H1 (cell line): Measurements from ENCODE around the gene AAMDC. TPM values are rescaled to one million over a fixed set of nuclear protein-coding genes. Genes with fewer than 3 reads are reported as not detected.

ENCODE experiments used
- CBX5 ChIP-seq: fragments of 300-800, 300-1000 bp; sonication (generic); IDR thresholded peaks from 2 replicates; pipeline ENCODE4 v1.7.1; 2016; ENCODE audit warnings: antibody characterized with exemption, low read length, low read depth
- CBX8 ChIP-seq: fragments of 300-800, 300-1000 bp; sonication (generic); IDR thresholded peaks from 2 replicates; pipeline ENCODE4 v1.7.1; 2016; ENCODE audit warnings: low read depth, low read length, borderline replicate concordance
- CREB1 ChIP-seq: IDR thresholded peaks from 2 replicates; pipeline ENCODE4 v1.6.1; 2012; ENCODE audit warnings: inconsistent platforms
- CTBP2 ChIP-seq: IDR thresholded peaks from 2 replicates; pipeline ENCODE4 v1.7.0; 2011; ENCODE audit warnings: borderline replicate concordance, mild to moderate bottlenecking, moderate library complexity, mixed read lengths, low read length; ENCODE audit not compliant: insufficient read depth, insufficient read length
- EP300 ChIP-seq, 2 experiments: IDR thresholded peaks; 1 replicate in 1 of 2; 2 replicates in 1 of 2; pipeline ENCODE4 v1.6.1; 2011 to 2012; ENCODE audit warnings: low read depth in 2 of 2, low read length in 2 of 2, mild to moderate bottlenecking in 2 of 2, borderline replicate concordance in 1 of 2, inconsistent platforms in 1 of 2, moderate library complexity in 1 of 2
- FOSL1 ChIP-seq: IDR thresholded peaks from 2 replicates; pipeline ENCODE4 v1.6.1; 2011; ENCODE audit warnings: mild to moderate bottlenecking, low read depth, low read length, moderate library complexity; ENCODE audit not compliant: insufficient read depth
- KDM1A ChIP-seq: fragments of 200-600, 300-600 bp; sonication (generic); IDR thresholded peaks from 2 replicates; pipeline ENCODE4 v1.7.1; 2016; ENCODE audit warnings: mild to moderate bottlenecking, low read length, borderline replicate concordance
- KDM4A ChIP-seq: IDR thresholded peaks from one replicate; pipeline ENCODE4 v1.7.1; 2012; ENCODE audit warnings: low read depth, mild to moderate bottlenecking, moderate library complexity, low read length, inconsistent platforms; ENCODE audit not compliant: severe bottlenecking
- KDM5A ChIP-seq: fragments of 200-600 bp; IDR thresholded peaks from 2 replicates; pipeline ENCODE4 v1.7.1; 2012; ENCODE audit warnings: mild to moderate bottlenecking, low read length, inconsistent platforms, mixed read lengths
- POLR2AphosphoS5 ChIP-seq: IDR thresholded peaks from 2 replicates; pipeline ENCODE4 v1.6.1; 2011; ENCODE audit warnings: low read depth, low read length
- RAD21 ChIP-seq, 2 experiments: IDR thresholded peaks in 1 of 2; conservative IDR thresholded peaks in 1 of 2; 2 replicates each; pipeline ENCODE4 v1.6.1; 2011; ENCODE audit warnings: low read depth in 2 of 2, low read length in 2 of 2, improper control_type of control experiment in 1 of 2, inconsistent platforms in 1 of 2, mild to moderate bottlenecking in 1 of 2, moderate library complexity in 1 of 2
- RBBP5 ChIP-seq: IDR thresholded peaks from 2 replicates; pipeline ENCODE4 v1.7.1; 2012; ENCODE audit warnings: low read depth, mild to moderate bottlenecking, inconsistent platforms, low read length, moderate library complexity, borderline replicate concordance
- RNF2 ChIP-seq: fragments of 200-900, 300-1000 bp; sonication (generic); IDR thresholded peaks from 2 replicates; pipeline ENCODE4 v1.7.1; 2016; ENCODE audit warnings: borderline replicate concordance, low read depth, mild to moderate bottlenecking, antibody characterized with exemption, low read length; ENCODE audit not compliant: poor library complexity, severe bottlenecking; ENCODE audit errors: missing control alignments
- SAP30 ChIP-seq: fragments of 300-600 bp; sonication (generic); IDR thresholded peaks from 2 replicates; pipeline ENCODE4 v1.7.1; 2012; ENCODE audit warnings: low read length, moderate library complexity, mild to moderate bottlenecking, inconsistent platforms; ENCODE audit not compliant: insufficient read depth, insufficient replicate concordance
- SP1 ChIP-seq: IDR thresholded peaks from 2 replicates; pipeline ENCODE4 v1.6.1; 2011; ENCODE audit warnings: low read depth, low read length
- SP2 ChIP-seq: IDR thresholded peaks from 2 replicates; pipeline ENCODE4 v1.6.1; 2012; ENCODE audit warnings: mild to moderate bottlenecking, low read length, inconsistent platforms
- SUZ12 ChIP-seq: fragments of 200-600 bp; sonication (generic); IDR thresholded peaks from 2 replicates; pipeline ENCODE4 v1.6.1; 2012; ENCODE audit warnings: mild to moderate bottlenecking, inconsistent platforms, low read length, moderate library complexity, mixed read lengths
- YY1 ChIP-seq: IDR thresholded peaks from 2 replicates; pipeline ENCODE4 v1.6.1; 2011; ENCODE audit warnings: low read depth, mild to moderate bottlenecking, low read length
- polyA plus RNA-seq, 7 experiments: library from polyadenylated mRNA; depleted of rRNA in 3 of 7; stranded (reverse) in 5 of 7; unstranded in 2 of 7; fragments of >200 nt in 5 of 7; fragments of 200-250 nt in 2 of 7; gene quantifications; 1 replicate in 5 of 7; 2 replicates in 1 of 7; 4 replicates in 1 of 7; pipeline versions ENCODE4 v1.2.1 to v1.2.3, GENCODE V29; 2011 to 2013; ENCODE audit warnings: missing spikeins in 2 of 7, mixed read lengths in 2 of 7
- total RNA-seq: library from RNA; stranded (reverse); fragmentation: NEBNext Ultra II Directional; extraction: Animal tissue kit (Norgen Biotek cat#: 25700); gene quantifications from 2 replicates; pipeline ENCODE4 v1.2.1, GENCODE V29; 2021
- TF ChIP-seq, protein P1 (sequence below): IDR thresholded peaks from 2 replicates; pipeline ENCODE4 v1.6.1; 2011; ENCODE audit warnings: low read depth, mild to moderate bottlenecking, low read length; ENCODE audit not compliant: insufficient read depth
- TF ChIP-seq, protein P2 (sequence below): IDR thresholded peaks from 2 replicates; pipeline ENCODE4 v1.6.1; 2011; ENCODE audit warnings: low read length, improper control_type of control experiment

Gene AAMDC
- total and polyA plus RNA-seq, 2 of the 8 experiments (the other 6 are each of a cell fraction or from before 2014, with no cell fraction given), result 17.2 to 19.5 TPM

DNA sequence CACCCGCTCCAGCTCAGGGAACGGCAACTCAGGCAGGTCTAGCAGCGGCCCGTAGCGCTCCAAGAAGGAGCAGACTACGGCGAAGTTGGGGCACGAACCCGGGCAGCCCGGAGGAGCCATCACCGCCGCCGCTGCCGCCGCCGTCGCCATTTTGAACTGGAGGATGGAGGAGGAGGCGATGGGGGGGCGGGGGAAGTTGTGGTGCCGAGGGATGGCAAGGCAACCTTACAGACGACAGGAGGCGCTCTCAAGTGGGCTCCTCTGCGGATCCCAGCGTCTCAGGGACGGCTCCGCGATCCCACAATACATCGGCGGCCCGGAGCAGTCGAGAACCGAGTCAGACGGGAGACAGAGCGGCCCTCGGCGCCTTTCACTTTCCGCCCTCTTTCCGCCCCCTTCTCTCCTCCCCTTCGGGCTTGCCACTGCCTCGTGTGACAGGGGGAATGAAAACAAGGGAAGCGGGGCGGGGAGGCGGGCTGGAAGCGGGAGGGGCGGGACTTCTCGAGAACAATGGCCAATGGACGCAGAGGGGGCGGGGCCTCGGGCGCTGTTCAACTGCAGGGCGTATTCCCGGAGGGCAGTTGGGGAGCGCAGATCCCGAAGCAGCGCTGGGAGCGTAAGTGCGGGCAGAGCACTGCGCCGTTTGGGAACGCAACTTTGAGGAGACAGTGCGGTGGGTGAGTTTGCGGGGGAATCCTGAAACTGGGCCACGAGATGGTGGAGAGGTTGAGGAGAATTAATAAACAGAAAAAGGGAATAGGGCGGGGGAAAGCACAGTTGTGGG is at the start of gene AAMDC, which contains the start of gene RSF1 (continued):
- TF ChIP-seq KDM4A (no peak), EP300 (IDR thresholded peaks at IDR 0.05; ENCODE audit: borderline replicate concordance in 1 of 2, low read depth in 2 of 2, low read length in 2 of 2) (peak in 1 of 2 experiments; percentile 63; a peak in 1 of 3 replicates), SUZ12 (no peak), KDM1A (no peak; the same call in 1 of the 2 replicates), FOSL1 (peak; percentile 82; the same call in 1 of the 2 replicates), SP2 (peak; percentile 45; the same call in 1 of the 2 replicates), KDM5A (no peak), POLR2AphosphoS5 (peak; percentile 89), RBBP5 (peak; percentile 90; the same call in 1 of the 2 replicates), CBX5 (no peak), RAD21 (IDR thresholded peaks at IDR 0.05 in 1 of 2, conservative IDR thresholded peaks at IDR 0.05 in 1 of 2; ENCODE audit: low read depth in 2 of 2, low read length in 2 of 2) (peak; percentile 51 to 54), YY1 (peak; percentile 96), SAP30 (no peak), CTBP2 (no peak), CBX8 (no peak), SP1 (peak; percentile 54; the same call in 1 of the 2 replicates), RNF2 (no peak), CREB1 (no peak)
- TF ChIP-seq, protein P1, sequence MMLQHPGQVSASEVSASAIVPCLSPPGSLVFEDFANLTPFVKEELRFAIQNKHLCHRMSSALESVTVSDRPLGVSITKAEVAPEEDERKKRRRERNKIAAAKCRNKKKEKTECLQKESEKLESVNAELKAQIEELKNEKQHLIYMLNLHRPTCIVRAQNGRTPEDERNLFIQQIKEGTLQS, result no peak
- TF ChIP-seq, protein P2, sequence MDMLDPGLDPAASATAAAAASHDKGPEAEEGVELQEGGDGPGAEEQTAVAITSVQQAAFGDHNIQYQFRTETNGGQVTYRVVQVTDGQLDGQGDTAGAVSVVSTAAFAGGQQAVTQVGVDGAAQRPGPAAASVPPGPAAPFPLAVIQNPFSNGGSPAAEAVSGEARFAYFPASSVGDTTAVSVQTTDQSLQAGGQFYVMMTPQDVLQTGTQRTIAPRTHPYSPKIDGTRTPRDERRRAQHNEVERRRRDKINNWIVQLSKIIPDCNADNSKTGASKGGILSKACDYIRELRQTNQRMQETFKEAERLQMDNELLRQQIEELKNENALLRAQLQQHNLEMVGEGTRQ, result no peak
